ENCODE measurements around the gene GADD45GIP1.
"Not testable (repeated sequence)": the region's sequence is repeated elsewhere in the genome, so short reads cannot be mapped to it uniquely, and the experiment has no call there.

The GADD45GIP1 gene

DNA sequence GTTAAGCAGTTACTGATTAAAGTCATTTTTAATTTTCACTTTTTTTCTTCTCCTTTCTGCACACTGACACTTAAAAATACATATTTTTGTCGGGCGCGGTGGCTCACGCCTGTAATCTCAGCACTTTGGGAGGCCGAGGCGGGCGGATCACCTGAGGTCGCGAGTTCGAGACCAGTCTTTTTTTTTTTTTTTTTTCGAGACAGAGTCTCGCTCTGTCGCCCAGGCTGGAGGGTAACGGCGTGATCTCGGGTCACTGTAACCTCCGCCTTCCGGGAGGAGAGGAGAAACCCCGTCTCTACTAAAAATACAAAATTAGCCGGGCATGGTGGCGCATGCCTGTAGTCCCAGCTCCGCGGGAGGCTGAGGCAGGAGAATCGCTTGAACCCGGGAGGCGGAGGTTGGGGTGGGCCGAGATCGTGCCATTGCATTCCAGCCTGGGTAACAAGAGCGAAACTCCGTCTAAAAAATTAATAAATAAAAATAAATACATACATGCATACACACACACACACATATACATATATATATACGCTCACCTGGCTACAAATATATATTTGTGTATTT, 448 bp upstream of the GADD45GIP1 start:
- not testable (repeated sequence) for DNase-seq (ENCODE audit: low read depth)

GRCh38 chr19:12955996-12956395, 1.0 kb downstream of the GADD45GIP1 start:
- no peak for DNase-seq (ENCODE audit: low read depth)

- DNase-seq (ENCODE audit: low read depth): not testable (repeated sequence)
These were observed 1.4 kb downstream of the GADD45GIP1 start for GRCh38 chr19:12955575-12955974.

DNA sequence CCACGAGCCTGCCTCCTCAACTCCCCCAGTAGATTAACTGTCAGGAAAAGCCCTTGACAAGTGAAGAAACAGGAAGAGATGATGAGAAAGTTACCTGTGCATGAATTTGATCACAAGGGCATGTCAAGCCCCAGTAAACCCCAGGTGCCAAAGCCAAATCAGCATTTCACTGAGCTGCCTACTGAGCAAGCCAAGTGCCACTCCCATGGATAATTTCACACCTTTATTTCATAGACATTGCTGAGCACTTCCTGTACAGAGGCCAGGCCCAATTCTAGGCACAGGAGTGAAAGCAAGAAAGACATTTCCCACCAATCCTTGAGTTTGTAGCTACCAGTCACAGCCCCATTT, 2.4 kb downstream of the GADD45GIP1 start:
- DNase-seq (ENCODE audit: low read depth): no peak

GRCh38 chr19:12953799-12954611, 3.0 kb downstream of the GADD45GIP1 start:
- DNase-seq (ENCODE audit: low read depth): no peak

GRCh38 chr19:12953138-12953798, 3.8 kb downstream of the GADD45GIP1 start:
- DNase-seq (ENCODE audit: low read depth): no peak

DNA sequence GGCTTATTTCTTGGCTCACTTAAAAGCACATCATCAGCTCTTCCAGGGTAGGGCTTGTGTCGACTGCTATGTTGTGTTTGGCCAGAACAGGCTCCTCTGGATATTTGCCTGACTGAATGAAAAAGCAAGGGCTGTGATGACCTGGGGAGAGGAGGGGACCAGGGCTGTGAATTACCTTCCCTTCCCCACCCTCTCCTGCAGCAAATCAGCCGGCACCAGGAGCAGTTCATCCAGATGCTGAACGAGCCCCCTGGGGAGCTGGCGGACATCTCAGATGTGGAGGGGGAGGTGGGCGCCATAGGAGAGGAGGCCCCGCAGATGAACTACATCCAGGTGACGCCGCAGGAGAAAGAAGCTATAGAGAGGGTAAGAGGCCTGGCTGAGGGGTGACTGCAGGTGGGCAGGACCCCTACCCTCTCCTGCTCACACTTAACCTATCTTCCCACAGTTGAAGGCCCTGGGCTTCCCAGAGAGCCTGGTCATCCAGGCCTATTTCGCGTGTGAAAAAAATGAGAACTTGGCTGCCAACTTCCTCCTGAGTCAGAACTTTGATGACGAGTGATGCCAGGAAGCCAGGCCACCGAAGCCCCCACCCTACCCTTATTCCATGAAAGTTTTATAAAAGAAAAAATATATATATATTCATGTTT, 4.4 kb downstream of the GADD45GIP1 start:
- DNase-seq (ENCODE audit: low read depth): no peak

GRCh38 chr19:12952050-12952449, 5.0 kb downstream of the GADD45GIP1 start:
- not testable (repeated sequence) for DNase-seq (ENCODE audit: low read depth)

DNA sequence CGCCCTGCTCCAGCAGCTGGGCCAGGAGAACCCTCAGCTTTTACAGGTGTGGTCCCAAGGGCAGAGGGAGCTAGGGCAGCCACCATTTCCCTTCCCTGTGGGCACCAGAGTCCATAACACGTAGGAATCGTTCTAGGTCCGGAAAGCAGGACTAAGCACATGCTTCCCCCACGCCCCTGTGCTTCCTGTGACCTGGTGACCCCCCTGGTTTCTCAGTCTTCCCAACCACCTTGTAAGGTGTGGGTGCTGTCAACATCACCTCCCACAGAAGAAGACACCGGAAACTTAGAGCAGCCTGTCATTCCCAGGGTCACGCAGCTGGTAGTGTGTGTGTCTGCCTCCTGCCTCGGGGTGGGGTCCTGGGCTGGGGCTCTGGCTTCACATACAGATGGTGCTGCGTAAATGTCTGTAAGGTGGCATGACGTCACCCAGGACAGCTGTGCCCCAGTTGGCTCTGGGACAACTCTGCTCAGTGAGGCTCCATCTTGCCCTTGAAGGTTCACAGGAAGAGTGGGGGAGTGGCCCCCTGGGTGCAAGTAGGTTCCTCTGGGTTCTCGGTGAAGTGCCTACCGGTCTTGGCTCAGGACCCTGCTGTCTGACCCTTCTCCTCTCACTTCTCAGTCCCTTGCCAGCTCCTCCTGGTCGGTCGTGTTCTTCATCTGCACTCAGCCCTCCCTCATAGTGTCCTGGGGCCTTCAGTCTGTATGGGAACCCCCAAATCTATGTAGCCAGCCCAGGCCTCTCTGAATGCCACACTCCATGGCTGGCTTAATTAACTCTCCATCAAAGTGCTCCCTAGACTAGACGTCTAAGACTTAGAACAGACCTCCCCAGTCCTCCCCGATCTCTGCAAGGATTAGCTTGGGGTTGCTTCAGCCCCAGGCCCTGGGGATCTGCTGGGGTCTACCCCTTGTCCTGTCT, 7.4 kb downstream of the GADD45GIP1 start:
- DNase-seq (ENCODE audit: low read depth): no peak

DNA sequence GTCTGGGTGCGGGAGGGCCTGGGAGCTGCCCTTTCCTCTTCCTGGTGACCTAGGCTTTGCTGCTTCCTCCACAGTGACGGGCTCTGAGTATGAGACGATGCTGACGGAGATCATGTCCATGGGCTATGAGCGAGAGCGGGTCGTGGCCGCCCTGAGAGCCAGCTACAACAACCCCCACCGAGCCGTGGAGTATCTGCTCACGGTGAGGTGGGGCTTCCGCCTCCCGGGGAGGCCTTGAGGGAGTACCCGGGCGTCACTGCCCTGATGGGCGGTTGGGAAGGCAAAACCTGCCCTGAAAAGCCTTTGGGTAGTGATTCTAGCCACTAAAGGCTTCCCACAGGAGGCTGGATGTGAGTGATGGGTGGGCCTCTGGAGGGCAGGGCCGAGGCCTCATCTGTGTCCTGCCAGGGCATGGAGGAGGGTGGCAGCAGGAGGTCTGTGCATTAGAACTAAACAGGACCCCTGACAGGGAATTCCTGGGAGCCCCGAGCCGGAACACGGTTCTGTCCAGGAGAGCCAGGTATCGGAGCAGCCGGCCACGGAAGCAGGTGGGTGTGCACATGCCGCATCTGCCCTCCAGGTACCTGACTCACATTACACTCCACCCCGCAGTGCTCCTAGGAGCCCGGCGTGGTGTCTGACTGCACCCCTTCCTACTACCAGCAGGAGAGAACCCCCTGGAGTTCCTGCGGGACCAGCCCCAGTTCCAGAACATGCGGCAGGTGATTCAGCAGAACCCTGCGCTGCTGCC, 8.2 kb downstream of the GADD45GIP1 start:
- DNase-seq (ENCODE audit: low read depth): no peak

GRCh38 chr19:12947702-12948611, 9.1 kb downstream of the GADD45GIP1 start:
- no peak for DNase-seq (ENCODE audit: low read depth)

DNA sequence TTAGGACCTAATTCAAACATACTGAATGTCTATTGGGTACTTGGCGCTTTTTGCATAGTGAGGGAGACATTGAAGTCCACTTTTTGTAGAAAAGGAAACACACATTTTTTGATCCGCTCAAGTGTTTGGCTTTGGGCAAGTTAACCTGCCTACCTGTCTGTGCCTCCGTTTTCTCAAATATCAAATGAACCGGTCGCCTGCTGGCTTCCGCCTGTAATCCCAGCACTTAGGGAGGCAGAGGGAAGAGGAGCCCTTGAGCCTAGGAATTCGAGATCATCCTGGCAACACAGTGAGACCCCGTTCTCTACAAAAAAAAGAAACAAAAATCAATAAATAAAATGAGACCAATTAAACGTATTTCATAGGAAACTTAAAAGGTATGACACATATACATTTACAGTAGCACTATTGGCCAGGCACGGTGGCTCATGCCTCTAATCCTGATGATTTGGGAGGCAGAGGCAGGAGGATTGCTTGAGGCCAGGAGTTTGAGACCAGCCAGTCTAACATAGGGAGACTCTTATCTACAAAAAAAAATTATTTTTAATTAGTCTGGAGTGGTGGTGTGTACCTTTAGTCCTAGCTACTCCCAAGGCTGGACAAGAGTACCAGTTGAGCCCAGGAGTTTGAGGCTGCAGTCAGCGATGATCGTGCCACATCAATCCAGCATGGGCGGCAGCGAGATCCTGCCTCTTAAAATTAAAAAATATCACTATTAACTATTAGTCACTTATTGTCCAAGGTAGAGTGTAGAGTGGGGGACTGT, 10.1 kb downstream of the GADD45GIP1 start:
- DNase-seq (ENCODE audit: low read depth): no peak

DNA sequence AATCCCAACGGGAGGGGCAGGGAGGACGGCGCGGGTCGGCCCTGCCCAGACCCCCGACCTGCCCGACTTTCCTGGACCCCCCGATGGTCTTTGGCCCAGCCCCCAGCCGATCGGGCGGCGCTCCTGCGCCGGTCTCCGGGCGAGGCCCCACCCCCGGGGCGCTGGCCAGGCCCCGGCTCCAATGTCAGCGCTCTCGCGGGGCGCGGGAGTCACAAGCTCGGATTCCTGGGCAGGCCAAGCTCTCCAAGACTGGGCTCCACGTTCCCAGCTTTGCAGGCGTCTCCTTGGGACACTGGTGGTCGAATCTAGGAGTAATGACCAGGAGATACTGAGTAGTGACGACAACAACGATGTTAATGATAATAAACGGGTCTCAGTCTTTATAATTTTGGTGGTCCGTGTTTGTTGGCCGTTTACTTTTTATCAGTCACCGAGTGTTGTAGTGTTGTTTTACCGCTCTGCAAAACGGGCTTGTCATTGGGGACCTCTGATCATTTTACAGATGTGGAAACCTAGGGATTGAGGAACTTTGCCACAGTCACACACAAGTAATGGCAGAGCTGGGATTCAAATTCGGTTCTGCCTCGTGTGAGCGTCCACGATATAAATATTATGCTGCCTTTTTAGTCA, 10.8 kb downstream of the GADD45GIP1 start:
- DNase-seq (ENCODE audit: low read depth): no peak

DNA sequence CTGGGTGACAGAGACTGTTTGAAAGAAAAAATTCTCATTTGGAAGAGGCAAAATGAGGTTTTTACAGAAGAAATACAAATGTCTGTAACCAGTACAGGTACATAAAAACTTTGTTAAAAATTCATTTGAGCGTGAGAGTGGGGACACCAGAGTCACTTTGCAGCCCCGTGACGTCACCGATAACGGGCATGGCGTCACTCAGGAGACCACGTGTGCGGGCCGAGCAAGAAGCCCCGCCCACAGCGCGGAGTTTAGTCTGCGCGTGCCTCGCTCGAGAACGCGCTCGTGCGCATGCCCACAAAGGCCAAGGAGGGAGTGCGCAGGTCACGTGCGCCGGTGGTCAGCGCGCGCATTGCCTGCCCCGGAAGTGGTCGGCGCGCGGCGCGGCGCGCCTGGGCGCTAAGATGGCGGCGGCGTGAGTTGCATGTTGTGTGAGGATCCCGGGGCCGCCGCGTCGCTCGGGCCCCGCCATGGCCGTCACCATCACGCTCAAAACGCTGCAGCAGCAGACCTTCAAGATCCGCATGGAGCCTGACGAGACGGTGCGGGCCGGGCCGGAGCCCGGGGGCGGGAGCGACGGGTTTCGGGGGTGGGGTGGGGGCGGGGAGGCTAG, 11.4 kb downstream of the GADD45GIP1 start, which contains the start of gene RAD23A:
TSS of gene RAD23A (plus strand) at position 384 of the 613 bp plus-strand sequence. CDS start at position 471, 87 bp downstream.
- peak; percentile 93 for DNase-seq (ENCODE audit: low read depth)

- DNase-seq (ENCODE audit: low read depth): no peak
These were observed 12.8 kb downstream of the GADD45GIP1 start for GRCh38 chr19:12944104-12944674.

DNA sequence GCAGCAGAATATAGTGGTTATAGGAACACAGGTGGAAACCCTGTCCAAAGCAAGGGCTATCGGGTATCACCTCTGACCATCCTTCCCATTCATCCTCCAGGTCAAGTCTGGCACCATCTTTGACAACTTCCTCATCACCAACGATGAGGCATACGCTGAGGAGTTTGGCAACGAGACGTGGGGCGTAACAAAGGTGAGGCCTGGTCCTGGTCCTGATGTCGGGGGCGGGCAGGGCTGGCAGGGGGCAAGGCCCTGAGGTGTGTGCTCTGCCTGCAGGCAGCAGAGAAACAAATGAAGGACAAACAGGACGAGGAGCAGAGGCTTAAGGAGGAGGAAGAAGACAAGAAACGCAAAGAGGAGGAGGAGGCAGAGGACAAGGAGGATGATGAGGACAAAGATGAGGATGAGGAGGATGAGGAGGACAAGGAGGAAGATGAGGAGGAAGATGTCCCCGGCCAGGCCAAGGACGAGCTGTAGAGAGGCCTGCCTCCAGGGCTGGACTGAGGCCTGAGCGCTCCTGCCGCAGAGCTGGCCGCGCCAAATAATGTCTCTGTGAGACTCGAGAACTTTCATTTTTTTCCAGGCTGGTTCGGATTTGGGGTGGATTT, 13.5 kb downstream of the GADD45GIP1 start:
- DNase-seq (ENCODE audit: low read depth): no peak

GRCh38 chr19:12940897-12941296, 16.1 kb downstream of the GADD45GIP1 start:
- DNase-seq (ENCODE audit: low read depth): no peak
